ENCODE data around the gene PLB1.

Gene PLB1

DNA sequence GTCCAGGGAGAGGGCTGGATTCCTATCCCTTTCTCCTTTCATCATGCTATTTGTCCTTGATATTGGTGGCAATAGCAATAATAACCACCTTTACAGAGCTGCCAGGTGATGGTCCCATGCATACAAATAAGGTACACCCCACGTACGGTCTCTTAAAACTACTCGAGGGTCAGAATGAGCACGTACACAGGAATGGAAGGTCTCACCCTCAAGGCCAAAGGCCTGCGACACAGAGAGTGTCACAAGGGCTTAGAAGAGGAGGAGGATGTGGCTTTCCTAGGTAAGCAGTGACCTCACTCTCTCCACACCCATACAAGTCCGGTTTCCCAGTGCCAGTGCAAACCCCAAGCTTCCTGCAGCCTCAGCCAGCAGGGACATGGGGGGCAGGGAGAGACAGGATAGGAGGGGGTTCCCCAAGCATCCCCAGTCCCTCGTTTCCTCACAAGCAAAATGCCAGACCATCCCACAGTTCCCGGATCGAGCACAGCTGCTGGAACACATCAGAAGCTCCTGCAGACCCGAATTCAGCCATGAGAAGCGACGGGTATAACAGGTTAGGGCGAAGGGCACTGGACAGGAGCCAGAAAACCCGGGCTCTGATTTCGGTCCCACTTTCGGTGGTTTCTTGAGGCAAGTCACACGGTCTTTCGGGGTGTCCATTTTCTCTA lies 49.2 kb downstream of the PLB1 start:
- no peaks in the 10 kb centered on the region for H3K9me2 ChIP-seq (replicated peaks; ENCODE audit: insufficient read depth, low read length)
- no peaks in the 10 kb centered on the region for H4K20me1 ChIP-seq (ENCODE audit: insufficient read depth, low read length)
- peak overlapping the region; percentile 98 for H3K27ac ChIP-seq (ENCODE audit: low read length)
- peaks cover 25% of the 10 kb centered on the region for H3F3A ChIP-seq (ENCODE audit: insufficient read depth, low read length)
- H3K4me3 ChIP-seq (ENCODE audit: low read length), result peak overlapping the region; percentile 59
- TF ChIP-seq CTCF (IDR thresholded peaks at IDR 0.05; ENCODE audit: low read length) (no peak), EZH2phosphoT487 (IDR thresholded peaks at IDR 0.05; ENCODE audit: low read length) (no peak), EZH2 (optimal IDR thresholded peaks at IDR 0.05; ENCODE audit: low read depth, low read length) (no peak)
- peak; percentile 85 for DNase-seq
- peak overlapping the region; percentile 82 for H3K4me2 ChIP-seq (ENCODE audit: low read depth, low read length)
- H3K79me2 ChIP-seq (ENCODE audit: low read length), result no peaks in the 10 kb centered on the region
- H3K36me3 ChIP-seq (replicated peaks; ENCODE audit: insufficient read depth, low read length), result no peaks in the 10 kb centered on the region
- no peaks in the 10 kb centered on the region for H3K9me3 ChIP-seq (replicated peaks; ENCODE audit: insufficient read depth, low read length)
- peaks cover 20% of the 10 kb centered on the region for H3K4me1 ChIP-seq (ENCODE audit: low read length)
- H3K9ac ChIP-seq (ENCODE audit: low read length), result peak overlapping the region; percentile 75
- peak overlapping the region; percentile 59 for H2AFZ ChIP-seq (ENCODE audit: low read length)
- H3K27me3 ChIP-seq (replicated peaks; ENCODE audit: insufficient read depth, low read length), result no peaks in the 10 kb centered on the region

- H3K4me1 ChIP-seq (ENCODE audit: low read length), result peaks cover 20% of the 10 kb centered on the region
- TF ChIP-seq EZH2 (optimal IDR thresholded peaks at IDR 0.05; ENCODE audit: low read depth, low read length) (no peak), EZH2phosphoT487 (IDR thresholded peaks at IDR 0.05; ENCODE audit: low read length) (no peak), CTCF (IDR thresholded peaks at IDR 0.05; ENCODE audit: low read length) (no peak)
- H3K4me3 ChIP-seq (ENCODE audit: low read length), result peak overlapping the region; percentile 59
- H3K9me2 ChIP-seq (replicated peaks; ENCODE audit: insufficient read depth, low read length), result no peaks in the 10 kb centered on the region
- no peaks in the 10 kb centered on the region for H3K36me3 ChIP-seq (replicated peaks; ENCODE audit: insufficient read depth, low read length)
- peak; percentile 79 for DNase-seq
- no peaks in the 10 kb centered on the region for H3K79me2 ChIP-seq (ENCODE audit: low read length)
- peaks cover 25% of the 10 kb centered on the region for H3F3A ChIP-seq (ENCODE audit: insufficient read depth, low read length)
- H3K9ac ChIP-seq (ENCODE audit: low read length), result peak overlapping the region; percentile 75
- peak overlapping the region; percentile 82 for H3K4me2 ChIP-seq (ENCODE audit: low read depth, low read length)
- peak overlapping the region; percentile 59 for H2AFZ ChIP-seq (ENCODE audit: low read length)
- no peaks in the 10 kb centered on the region for H4K20me1 ChIP-seq (ENCODE audit: insufficient read depth, low read length)
- no peaks in the 10 kb centered on the region for H3K9me3 ChIP-seq (replicated peaks; ENCODE audit: insufficient read depth, low read length)
- H3K27me3 ChIP-seq (replicated peaks; ENCODE audit: insufficient read depth, low read length), result no peaks in the 10 kb centered on the region
- peak overlapping the region; percentile 98 for H3K27ac ChIP-seq (ENCODE audit: low read length)
Observed at GRCh38 chr2:28545590-28546200, 49.8 kb downstream of the PLB1 start.

DNA sequence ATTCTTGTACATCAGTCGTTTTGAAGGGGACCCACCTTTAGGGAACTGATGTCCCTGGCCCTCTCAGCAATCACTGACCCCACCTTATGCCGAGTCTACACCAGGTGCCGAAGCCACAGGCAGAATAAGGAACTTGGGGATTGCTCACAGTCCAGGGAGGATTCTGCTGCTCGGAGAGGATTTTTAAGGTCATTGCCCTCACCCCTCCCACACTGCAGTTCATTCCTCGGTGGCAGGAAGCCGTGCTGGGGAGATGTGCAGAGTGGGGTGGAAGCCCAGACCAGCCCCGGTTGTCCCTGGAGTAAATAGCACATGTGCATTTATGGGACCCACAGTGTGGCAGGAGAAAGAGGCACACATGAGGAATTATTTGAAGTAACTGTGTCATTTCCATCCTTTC lies 50.4 kb downstream of the PLB1 start:
- DNase-seq, result no peak
- Histone ChIP-seq H3K9me3 (replicated peaks; ENCODE audit: insufficient read depth, low read length) (no peaks in the 10 kb centered on the region), H3K4me2 (ENCODE audit: low read depth, low read length) (peak overlapping the region; percentile 82), H3K9ac (ENCODE audit: low read length) (peak overlapping the region; percentile 75), H3K4me1 (ENCODE audit: low read length) (peaks cover 20% of the 10 kb centered on the region), H4K20me1 (ENCODE audit: insufficient read depth, low read length) (no peaks in the 10 kb centered on the region), H3K9me2 (replicated peaks; ENCODE audit: insufficient read depth, low read length) (no peaks in the 10 kb centered on the region), H3K36me3 (replicated peaks; ENCODE audit: insufficient read depth, low read length) (no peaks in the 10 kb centered on the region), H3K79me2 (ENCODE audit: low read length) (no peaks in the 10 kb centered on the region), H3K27me3 (replicated peaks; ENCODE audit: insufficient read depth, low read length) (no peaks in the 10 kb centered on the region), H3F3A (ENCODE audit: insufficient read depth, low read length) (peaks cover 25% of the 10 kb centered on the region), H2AFZ (ENCODE audit: low read length) (peak overlapping the region; percentile 59), H3K4me3 (ENCODE audit: low read length) (peak overlapping the region; percentile 59), H3K27ac (ENCODE audit: low read length) (peak overlapping the region; percentile 98)
- TF ChIP-seq EZH2phosphoT487 (IDR thresholded peaks at IDR 0.05; ENCODE audit: low read length) (no peak), EZH2 (optimal IDR thresholded peaks at IDR 0.05; ENCODE audit: low read depth, low read length) (no peak), CTCF (IDR thresholded peaks at IDR 0.05; ENCODE audit: low read length) (no peak)

All from MM.1S (cell line).